Measurements from ENCODE around the gene MIA. TPM values are rescaled to one million over a fixed set of nuclear protein-coding genes. Genes with fewer than 3 reads are reported as not detected.

MIA gene
- total and polyA plus RNA-seq, 7 donors: 0.38 to 1.3 (median 0.77) TPM; not detected in 4

DNA sequence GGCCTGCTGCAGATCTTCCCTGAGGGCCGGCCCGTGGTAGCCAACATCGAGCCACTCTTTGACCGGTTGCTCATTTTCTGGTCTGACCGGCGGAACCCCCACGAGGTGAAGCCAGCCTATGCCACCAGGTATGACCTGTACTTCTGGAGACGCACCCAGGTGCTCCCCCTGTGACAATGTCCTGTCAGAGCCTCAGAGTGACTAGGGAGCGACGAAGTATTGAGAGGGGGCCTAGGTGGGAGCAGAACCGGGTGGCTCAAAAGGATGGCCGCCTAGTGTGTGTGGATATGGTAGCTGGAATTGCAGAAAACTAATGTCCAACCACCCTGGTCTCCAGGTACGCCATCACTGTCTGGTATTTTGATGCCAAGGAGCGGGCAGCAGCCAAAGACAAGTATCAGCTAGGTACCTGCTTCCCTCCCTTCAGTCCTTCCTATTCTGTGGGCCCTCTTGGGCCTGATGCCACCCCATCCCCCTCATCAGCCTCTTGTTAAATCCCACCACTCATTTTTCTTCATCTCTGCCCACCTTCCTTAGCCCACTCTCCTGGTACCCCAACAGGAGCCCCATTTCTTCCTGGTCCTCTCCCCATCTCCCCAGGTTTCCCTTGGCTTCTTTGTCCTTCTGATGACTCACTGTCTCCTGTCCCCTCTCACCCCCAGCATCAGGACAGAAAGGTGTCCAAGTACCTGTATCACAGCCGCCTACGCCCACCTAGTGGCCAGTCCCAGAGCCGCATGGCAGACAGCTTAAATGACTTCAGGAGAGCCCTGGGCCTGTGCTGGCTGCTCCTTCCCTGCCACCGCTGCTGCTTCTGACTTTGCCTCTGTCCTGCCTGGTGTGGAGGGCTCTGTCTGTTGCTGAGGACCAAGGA, 32.1 kb downstream of the MIA start:
- ATAC-seq (no peak), DNase-seq (no peak)
- 69 to 75% (median 72%) methylated on average over 18 of the region's 18 CpGs for WGBS, 3 donors
- Histone ChIP-seq H3K27ac (peak overlapping the region; percentile 64), H3K36me3 (ENCODE audit: insufficient read depth in 1 of 2, low read depth in 1 of 2) (peaks cover 0 to 39% of the 10 kb centered on the region in 2 donors), H3K27me3 (ENCODE audit: insufficient read depth in 3 of 3, low read length in 2 of 3) (no peaks in the 10 kb centered on the region), H3K9me3 (no peaks in the 10 kb centered on the region), H3K4me1 (peaks cover 48% of the 10 kb centered on the region), H3K4me3 (peak overlapping the region; percentile 22)
- intact Hi-C loops (cut with DNase I): loop anchor here (5.0 to 10.0 kb wide), 2 partner anchors 90 to 143 kb away; partner anchors contain the start of genes COQ8B (in 1 of the 2) and ITPKC (in 1 of the 2)
- TF ChIP-seq, protein P1, sequence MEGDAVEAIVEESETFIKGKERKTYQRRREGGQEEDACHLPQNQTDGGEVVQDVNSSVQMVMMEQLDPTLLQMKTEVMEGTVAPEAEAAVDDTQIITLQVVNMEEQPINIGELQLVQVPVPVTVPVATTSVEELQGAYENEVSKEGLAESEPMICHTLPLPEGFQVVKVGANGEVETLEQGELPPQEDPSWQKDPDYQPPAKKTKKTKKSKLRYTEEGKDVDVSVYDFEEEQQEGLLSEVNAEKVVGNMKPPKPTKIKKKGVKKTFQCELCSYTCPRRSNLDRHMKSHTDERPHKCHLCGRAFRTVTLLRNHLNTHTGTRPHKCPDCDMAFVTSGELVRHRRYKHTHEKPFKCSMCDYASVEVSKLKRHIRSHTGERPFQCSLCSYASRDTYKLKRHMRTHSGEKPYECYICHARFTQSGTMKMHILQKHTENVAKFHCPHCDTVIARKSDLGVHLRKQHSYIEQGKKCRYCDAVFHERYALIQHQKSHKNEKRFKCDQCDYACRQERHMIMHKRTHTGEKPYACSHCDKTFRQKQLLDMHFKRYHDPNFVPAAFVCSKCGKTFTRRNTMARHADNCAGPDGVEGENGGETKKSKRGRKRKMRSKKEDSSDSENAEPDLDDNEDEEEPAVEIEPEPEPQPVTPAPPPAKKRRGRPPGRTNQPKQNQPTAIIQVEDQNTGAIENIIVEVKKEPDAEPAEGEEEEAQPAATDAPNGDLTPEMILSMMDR (IDR thresholded peaks at IDR 0.05): no peak

DNA sequence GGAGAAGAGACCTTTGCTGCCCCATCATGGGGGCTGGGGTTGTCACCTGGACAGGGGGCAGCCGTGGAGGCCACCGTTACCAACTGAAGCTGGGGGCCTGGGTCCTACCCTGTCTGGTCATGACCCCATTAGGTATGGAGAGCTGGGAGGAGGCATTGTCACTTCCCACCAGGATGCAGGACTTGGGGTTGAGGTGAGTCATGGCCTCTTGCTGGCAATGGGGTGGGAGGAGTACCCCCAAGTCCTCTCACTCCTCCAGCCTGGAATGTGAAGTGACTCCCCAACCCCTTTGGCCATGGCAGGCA, 32.7 kb downstream of the MIA start:
- peaks cover 0 to 39% of the 10 kb centered on the region in 2 donors for H3K36me3 ChIP-seq (ENCODE audit: insufficient read depth in 1 of 2, low read depth in 1 of 2)
- no peak for ATAC-seq

DNA sequence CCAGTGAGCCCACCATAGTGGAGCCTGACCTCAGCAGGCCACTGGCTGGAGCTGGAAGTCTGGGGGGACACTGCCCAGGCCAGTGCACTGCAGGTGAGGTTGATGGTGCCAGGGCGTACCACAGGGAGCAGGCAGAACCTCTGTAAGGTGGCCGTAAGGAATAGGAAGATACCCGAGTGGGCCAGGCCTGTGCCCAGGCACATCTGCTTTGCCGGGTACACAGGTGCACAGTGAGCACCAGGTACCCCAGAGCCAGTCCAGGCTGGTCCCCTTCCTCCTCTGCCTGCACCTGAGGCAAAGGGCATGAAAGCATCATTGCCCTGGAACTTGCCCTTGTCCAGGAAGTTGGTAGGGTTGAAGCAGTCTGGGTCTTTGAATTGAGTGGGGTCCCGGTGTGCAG, 33.2 kb downstream of the MIA start:
- 83 to 90% (median 88%) methylated on average over 5 of the region's 5 CpGs for WGBS, 3 donors
- no peak for ATAC-seq

More for the DNA sequence above, 32.7 kb downstream of the MIA start:
- H3K27ac ChIP-seq: no peak overlapping the region
- peaks cover 43% of the 10 kb centered on the region for H3K4me1 ChIP-seq
- no peaks in the 10 kb centered on the region for H3K27me3 ChIP-seq (ENCODE audit: insufficient read depth in 3 of 3, low read length in 2 of 3)
- DNase-seq: no peak
- WGBS, 3 donors: 83 to 86% (median 84%) methylated on average over 2 of the region's 2 CpGs
- no peaks in the 10 kb centered on the region for H3K9me3 ChIP-seq
- intact Hi-C loops (cut with DNase I): loop anchor here (5.0 to 10.0 kb wide), 2 partner anchors 91 to 143 kb away; partner anchors contain the start of genes COQ8B (in 1 of the 2) and ITPKC (in 1 of the 2)
- H3K4me3 ChIP-seq: no peak overlapping the region
- TF ChIP-seq, protein P1 (IDR thresholded peaks at IDR 0.05): no peak

DNA sequence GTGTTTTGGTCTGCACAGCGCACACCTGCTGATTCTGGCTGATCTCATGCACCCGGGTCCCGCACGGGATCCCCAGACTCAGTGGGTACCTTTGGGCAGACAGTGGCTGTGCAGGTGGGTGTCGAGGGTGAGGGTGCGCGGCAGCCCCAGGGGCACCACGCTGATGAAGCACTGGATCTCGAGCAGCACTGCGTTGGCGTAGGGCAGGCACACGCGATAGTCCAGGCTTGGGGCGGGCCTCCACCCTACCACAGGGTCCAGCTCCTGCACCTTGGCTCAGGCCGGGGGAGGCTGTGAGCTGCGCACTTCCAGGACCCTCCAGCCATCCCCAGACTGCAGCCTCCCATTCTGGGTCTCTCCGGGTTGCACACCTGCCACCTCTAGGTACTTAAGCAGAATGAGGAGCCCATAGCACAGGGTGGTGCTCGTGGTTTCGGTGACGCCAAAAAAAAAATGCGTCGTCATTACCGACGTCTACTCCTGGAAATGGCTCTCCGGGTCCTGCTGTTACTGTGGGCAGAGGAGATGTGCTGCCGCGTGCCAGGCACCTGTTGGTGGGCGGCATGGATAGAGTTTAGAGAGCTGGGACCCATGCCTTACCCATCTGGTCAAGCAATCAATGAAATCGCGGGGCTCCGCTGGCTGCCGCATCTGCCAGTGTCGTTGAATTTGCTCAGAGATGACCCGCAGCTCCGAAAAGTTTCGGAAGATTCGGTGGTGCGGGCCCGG, 34.2 kb downstream of the MIA start:
- peak overlapping the region; percentile 66 for H3K4me3 ChIP-seq
- TF ChIP-seq, protein P1 (IDR thresholded peaks at IDR 0.05): no peak
- H3K9me3 ChIP-seq: no peaks in the 10 kb centered on the region
- peaks cover 0 to 39% of the 10 kb centered on the region in 2 donors for H3K36me3 ChIP-seq (ENCODE audit: insufficient read depth in 1 of 2, low read depth in 1 of 2)
- peaks cover 27% of the 10 kb centered on the region for H3K4me1 ChIP-seq
- H3K27me3 ChIP-seq (ENCODE audit: insufficient read depth in 3 of 3, low read length in 2 of 3): no peaks in the 10 kb centered on the region
- WGBS, 3 donors: 81 to 86% (median 84%) methylated on average over 37 to 39 of the region's 39 CpGs
- peak in 1 of 2 donors; percentile 5 for DNase-seq
- no peak for ATAC-seq
- intact Hi-C loops (cut with DNase I): loop anchor here (5.0 to 10.0 kb wide), 2 partner anchors 92 to 145 kb away; partner anchors contain the start of genes COQ8B (in 1 of the 2) and ITPKC (in 1 of the 2)
- peak overlapping the region; percentile 72 for H3K27ac ChIP-seq

More for the DNA sequence above, 33.2 kb downstream of the MIA start:
- intact Hi-C loops (cut with DNase I): loop anchor here (5.0 to 10.0 kb wide), 2 partner anchors 91 to 144 kb away; partner anchors contain the start of genes COQ8B (in 1 of the 2) and ITPKC (in 1 of the 2)
- no peaks in the 10 kb centered on the region for H3K9me3 ChIP-seq
- no peak overlapping the region for H3K27ac ChIP-seq
- no peak for DNase-seq
- peaks cover 37% of the 10 kb centered on the region for H3K4me1 ChIP-seq
- TF ChIP-seq, protein P1 (IDR thresholded peaks at IDR 0.05): no peak
- H3K27me3 ChIP-seq (ENCODE audit: insufficient read depth in 3 of 3, low read length in 2 of 3): no peaks in the 10 kb centered on the region
- H3K4me3 ChIP-seq: no peak overlapping the region
- peaks cover 0 to 39% of the 10 kb centered on the region in 2 donors for H3K36me3 ChIP-seq (ENCODE audit: insufficient read depth in 1 of 2, low read depth in 1 of 2)

Measured in psoas muscle (tissue), 8 donors.